ENCODE measurements around the gene MAML2.
A peak's percentile ranks its signal among the peaks of the same experiment; 100 is the strongest.
"Not testable (repeated sequence)": the region's sequence is repeated elsewhere in the genome, so short reads cannot be mapped to it uniquely, and the experiment has no call there.

The MAML2 gene

DNA sequence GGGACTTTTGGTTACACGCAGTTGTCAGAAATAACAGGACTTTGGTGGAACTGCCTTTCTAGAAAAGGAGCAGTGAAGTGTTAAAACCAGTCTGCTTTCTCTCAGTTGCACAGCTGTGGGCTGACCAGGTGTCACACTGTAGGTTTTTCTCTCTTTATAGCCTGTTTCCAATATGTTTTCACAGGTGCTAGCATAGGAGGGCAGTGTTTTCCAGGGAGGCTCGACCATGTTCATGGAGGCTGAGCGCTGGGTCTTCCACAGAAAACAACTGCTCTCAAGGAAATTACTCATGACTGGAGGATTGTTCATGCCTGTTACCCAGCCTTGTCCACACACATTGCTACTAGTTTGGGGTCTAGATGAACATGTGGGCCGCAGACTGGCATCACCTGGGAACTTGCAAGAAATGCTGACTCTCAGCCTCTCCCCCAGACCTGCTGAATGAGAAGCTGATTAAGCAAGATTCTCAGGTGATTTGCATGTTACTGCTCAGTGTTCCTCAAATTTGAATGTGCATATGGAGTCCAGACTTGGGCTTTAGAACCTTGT is 157.7 kb downstream of the MAML2 start:
- DNase-seq (ENCODE audit: low spot score), result no peak

DNA sequence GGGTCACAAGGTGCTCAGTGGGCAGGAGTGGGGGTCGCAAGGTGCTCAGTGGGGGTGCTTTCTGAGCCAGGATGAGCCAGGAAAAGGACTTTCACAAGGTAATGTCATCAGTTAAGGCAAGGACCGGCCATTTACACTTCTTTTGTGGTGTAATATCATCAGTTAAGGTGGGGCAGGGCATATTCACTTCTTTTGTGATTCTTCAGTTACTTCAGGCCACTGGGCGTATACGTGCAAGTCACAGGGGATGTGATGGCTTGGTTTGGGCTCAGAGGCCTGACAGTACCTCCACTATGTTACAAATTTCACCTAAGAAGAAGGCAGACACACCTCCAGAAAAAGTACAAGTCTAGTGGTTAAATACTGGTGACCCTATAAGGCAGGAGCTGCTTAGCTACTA is 162.1 kb downstream of the MAML2 start:
- DNase-seq (ENCODE audit: low spot score), result not testable (repeated sequence)

DNA sequence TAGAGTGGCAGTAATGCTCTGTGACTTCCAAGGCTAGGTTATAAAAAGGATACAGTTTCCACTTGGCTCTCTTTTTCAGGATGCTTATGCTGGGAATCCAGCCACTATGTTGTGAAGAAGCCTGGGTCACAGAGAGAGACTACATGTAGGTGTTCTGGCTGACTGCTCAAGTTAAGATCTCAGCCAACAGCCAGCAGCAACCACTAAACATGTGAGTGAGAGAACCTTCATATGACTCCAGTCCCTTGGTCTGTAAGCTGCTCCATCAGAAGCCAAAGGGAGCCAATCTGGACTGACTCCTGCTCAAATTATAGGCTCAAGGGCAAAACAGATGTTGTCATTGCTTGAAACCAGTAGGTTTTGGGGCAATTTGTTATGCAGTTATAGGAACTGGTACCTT is 162.7 kb downstream of the MAML2 start:
- DNase-seq (ENCODE audit: low spot score), result no peak

DNA sequence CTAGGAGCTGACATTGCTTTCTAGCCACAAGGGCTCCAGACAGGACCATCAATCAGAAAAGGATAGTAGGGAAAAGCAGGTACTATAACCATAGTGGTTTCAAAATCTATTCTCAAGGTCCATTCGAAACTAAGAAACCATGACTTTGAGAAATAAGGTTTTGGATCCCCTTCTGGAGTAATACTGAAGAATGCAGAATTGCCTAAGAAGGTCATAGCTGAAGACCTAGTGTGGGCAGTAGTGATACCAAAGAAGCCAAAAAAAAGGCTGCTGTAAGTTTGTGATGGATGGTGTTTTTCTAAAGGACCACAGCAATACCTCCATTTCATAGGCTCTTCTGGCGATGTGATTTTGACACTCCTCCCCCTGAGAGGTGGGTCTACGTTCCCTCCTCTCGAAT is 163.1 kb downstream of the MAML2 start:
- no peak for DNase-seq (ENCODE audit: low spot score)

DNA sequence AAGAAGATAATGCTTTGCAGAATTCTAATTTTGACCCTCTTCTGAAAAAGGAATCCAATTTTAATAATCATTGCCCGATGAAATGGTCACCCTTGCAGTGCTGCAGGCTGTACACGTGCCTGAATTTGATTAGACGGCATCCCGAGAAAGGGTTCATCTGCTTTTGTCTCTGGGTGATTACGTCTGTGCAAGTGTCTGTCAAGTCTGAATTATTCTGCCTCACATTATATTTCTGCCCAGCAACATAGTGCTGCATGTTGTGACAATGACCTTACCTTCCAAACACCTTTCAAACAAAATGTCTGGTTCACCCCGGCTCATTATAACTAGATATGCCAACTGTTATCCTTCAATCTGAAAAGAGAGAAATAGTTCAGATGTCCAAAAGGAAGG is 164.1 kb downstream of the MAML2 start:
- DNase-seq (ENCODE audit: low spot score), result no peak

DNA sequence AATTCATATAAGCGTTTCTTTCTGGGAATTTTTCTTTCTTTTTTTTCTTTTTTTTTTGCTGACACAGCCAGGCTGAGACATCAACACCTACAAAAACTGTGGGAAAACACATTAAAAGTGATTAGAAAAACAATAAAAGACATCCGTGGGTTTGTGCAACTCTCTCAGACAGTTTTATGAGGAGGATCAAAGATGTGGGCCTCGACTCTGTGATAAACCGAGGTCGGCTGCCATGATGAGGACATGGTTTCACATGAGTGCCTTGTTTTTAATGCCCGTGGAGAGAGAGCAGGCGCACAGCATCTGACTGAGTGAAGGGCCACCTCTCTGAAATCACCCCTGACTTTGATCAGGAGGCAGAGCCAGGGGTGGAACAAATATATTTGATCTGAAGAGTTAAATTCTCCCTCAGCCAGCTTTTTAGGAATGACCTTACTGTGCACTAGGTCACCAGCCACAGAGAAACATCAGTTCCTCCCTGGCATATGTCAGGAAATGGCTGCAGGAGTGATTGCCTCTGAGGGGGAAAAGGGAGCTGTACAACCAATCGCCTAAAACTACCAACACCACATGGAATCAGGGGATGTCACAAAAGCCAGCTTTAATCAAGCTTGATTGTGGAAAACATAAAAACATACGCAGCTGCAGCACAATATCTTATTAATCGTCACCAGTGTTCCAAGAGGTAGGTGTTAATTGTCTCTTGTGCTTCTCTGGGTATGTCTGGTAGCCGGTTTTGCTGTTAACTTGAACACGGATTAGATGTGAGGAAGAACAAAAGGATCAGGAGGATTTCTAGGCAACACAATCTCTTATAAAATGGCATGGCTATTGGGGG is 164.7 kb downstream of the MAML2 start:
- no peak for DNase-seq (ENCODE audit: low spot score)

DNA sequence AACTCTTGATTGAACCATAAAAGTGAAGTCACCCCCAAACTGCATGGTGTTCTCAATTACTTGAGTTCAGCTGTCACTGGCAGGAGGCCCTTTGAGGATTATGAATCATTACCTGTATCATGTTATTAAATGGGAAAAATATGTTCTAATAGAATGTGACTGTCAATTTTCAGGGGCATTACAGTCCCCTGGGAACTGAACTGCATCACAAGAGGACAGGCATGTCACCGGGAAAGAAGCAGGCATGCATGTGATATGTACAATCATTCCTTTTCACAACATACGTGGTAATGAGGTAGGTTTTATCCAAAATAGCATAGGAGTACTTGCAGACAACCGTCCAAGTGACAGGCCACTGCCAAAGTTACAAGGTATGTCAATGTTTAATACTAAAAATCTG is 165.8 kb downstream of the MAML2 start:
- DNase-seq (ENCODE audit: low spot score), result no peak

DNA sequence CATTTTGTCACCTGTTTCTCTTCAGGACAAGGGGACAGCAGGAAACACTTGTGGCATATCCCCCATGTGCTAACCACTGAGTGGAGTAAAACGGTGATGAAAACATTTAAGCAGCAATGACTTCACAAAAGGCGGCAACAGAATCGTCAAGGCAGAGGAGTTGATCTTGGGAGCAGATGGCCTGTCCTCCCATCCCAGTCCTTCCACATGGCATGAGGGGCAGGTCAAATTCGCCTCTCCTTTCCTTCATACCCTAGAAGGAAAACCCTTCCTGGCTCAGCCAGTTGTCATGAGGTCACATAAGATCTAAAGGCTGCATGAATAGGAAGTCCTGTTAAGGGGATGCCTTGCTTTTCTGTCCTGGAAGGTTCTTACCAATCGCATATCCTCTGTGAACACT is 169.1 kb downstream of the MAML2 start:
- no peak for DNase-seq (ENCODE audit: low spot score)

DNA sequence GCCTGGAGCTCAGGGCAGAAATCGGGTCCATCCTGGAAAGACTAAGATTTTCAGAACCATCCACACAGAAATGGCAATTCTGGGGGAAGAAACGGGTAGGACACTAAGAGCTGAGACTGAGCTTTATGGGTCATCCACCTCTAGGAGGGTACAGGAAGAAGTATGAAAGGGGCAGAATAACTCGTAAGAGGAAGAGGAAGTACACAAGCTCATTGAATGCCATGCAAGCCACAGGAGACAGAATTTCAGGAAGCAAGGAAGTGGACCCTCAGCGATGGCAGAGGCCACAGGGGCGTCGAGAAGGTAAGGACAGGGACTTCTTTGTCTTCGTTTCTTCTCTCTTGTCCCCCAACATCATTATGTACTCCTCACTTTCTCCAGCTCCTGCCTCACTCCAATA is 169.6 kb downstream of the MAML2 start:
- no peak for DNase-seq (ENCODE audit: low spot score)

DNA sequence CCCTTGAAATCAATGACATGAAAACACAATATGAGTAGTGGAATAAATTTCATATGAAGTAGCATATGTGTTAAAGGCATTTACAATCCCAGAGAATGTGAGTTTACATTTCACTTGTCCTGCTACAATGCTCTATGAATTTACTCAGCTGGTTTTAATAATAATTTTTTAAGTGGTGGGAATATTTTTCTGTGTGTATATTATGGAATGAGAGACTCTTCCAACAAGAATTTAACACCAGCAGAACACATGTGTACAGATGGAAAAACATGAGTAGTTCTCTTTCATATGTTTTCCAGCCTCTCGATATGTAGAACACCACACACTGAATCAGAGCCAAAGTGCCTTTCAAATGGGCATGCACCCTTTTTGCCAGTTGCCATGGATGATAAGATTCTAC is 170.4 kb downstream of the MAML2 start:
- no peak for DNase-seq (ENCODE audit: low spot score)

DNA sequence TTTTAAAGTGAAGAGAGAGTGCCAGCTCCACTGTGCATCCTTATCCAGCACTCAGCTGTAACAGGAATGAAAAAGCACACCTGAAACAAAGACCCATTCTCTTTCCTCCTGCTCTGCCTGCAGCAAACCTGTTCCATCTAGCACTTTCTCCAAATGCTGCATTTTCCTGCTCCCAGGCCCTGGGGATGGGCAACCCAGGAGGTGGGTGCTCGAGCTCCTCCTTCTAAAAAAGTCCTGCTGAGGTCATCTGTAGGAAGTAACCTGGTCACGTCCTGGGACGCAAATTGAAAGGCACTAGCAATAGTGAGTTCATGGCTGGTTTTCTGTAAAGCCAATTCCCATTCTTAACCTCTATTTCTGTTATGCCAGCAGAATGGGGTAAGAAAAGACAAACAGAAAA is 173.7 kb downstream of the MAML2 start:
- DNase-seq (ENCODE audit: low spot score), result no peak

DNA sequence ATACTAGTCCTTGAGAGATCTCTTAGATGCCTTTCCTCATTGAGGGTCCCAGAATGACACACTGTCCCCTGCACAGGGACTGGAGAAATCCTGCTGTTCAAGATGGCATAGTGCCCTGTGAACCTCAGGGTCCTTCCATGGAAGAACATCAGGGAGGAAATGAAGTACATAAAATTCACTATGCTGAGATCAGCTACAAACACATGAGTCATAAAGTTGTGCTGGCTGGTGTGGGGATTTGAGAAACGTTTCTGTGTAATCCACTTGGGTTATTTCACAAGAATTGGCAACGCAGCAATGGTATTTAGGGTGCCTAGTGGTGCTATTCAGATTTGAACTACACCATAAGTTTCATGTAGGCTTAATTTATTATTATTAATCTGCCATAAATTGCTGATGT is 174.4 kb downstream of the MAML2 start:
- peak; percentile 33 for DNase-seq (ENCODE audit: low spot score)

DNA sequence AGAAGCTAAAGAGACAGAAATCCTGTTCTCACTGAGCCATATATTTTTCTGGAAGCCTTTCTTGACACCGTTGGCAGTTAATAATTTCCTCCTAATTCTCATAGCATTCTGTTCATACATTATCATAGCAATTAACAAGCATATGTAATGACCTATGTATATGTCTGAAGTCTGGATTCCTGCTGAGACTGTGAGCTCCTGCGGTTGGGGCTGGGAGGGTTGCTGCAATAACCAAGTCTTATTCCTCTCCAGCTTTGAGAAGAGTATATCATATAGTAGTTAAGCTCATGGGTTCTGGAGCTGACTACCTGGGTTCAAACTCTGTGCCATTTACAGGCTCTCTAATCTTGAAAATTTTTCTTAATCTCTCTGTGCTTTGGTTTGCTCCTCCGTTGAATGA is 175.2 kb downstream of the MAML2 start:
- no peak for DNase-seq (ENCODE audit: low spot score)

DNA sequence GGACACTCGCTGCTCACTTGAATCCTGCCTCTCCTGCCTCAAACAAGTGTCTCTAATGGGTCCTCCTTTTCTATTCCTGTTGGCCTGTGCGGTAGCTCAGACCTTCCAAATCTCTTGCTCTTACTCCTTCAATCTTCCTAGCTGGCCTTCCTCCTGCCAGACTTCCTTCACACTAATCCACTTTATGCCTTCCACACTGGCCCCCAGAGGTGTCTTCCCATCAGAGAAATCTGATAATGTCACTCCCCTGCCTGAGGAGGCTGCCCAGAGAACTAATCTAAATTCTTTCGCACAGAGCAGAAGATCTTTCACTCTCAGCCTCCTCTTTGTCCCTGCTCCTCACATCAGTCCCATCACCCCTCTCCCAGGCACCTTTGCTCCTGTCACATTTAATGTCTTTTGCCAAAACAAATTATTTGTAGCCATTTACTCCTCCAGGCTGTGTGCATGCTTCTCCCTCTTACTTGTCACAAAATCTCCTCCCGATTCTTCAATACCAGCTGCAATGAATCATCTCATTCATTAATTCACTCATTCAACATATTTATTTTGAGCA is 175.7 kb downstream of the MAML2 start:
- DNase-seq (ENCODE audit: low spot score), result no peak

DNA sequence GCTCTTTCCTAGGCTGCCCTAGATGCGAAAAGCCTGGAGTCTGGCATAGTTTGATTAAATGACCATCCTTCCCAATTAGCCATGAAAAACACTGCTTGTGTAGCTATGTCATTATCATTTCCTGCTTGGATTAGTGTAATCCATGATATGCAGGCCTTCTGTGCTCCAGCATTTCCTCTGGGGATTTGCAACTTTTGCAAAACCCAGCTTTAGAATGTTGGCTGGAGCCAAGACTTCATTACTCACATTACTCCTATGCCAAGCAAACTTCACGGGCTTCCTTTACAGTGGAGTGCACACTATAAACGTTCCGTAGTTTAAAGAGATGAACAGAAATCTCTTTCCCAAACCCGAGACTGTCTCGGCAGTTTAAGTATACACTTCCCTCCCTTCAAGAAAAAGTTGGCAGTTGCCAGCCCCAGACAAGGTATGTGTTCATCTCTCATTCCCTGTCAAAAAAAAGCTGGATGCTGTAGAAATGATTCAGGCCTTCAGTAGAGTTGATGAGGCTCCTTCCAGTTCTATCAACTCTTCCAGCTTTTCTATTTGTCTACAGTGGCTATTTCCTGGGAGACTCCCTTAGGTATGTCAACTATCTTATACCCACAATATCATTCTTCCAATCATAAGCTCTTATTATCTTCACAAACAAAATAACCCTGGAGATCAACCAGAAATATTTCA is 180.0 kb downstream of the MAML2 start:
- no peak for DNase-seq (ENCODE audit: low spot score)

DNA sequence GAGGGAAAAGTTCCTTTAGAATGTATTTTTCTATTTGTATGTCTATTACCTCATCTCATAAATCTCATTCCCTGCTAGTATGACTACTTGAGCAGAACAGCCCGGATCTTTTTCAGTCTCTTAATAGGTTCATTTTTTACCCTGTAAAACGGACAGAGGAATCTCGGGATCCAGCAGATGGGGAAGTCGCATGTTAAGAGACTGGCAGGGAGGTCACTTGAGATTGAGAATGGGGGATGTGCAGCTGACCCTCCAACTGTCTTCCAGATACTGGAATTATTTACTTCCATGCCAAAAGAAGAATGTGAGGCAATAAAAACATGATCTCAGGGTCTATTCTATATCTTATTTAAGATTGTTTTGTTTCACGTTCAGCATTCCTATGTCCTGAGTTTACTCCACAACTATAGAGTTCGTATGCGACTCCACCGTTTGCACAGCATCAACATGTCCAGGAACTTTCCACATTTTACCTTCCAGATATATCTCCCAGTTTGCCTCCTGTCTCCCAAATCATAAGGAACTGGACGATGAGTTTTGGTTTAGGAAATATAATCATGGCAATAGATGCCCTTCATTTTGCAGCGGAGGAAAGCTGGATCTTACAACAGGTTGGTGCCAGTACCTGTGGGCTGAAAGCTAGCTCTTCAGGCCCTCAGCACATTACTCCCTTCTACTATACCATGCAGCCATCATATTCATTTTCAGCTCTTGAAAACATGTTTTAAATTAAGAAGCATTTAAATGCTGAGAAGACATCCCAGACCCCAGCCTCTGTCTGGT is 181.5 kb downstream of the MAML2 start:
- no peak for DNase-seq (ENCODE audit: low spot score)

DNA sequence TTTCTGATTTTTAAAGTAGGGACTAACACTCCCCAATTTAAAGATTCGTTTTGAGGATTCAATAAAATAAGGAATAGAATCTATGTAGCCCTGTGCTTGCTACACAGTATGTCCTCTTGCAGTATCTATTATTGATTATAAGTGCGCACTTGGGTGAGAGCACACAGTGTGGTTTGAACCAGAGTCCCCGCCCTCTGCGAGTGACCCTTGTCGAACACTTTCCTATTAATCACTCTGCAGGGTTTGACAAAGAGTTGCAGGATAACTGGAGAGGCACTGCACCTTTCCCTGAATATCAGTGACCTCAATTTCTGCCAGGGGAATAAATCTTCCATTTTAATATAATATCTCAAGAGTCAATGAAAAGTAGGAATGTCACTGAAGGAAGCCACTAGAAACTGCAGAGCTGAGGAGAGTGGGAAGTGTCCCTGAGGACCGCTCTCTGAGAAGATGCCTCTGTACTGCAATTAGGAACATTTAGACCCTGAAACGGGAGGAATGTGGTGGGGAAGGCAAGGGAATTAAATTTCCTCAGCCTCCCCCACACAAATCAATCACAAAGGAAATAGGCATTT is 182.2 kb downstream of the MAML2 start:
- DNase-seq (ENCODE audit: low spot score), result no peak

DNA sequence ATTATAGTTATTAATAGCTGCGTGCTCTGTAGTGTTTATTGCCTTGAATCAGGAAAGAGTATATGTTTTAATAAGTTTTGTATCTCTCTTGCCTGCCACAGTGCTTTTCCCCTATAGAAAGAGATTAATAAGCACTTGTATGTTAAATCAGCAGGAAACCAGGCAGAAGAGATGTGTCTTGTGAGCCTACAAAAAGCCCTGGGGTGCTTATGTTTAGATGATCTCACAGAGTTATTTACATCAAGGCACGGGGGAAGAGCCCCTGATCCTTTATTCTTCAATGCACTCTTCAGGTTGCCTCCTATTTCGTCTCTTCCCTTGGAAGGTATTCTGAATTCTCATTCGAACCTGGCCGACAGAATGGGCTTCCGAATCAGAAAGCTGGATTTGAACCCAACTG is 183.0 kb downstream of the MAML2 start:
- no peak for DNase-seq (ENCODE audit: low spot score)

DNA sequence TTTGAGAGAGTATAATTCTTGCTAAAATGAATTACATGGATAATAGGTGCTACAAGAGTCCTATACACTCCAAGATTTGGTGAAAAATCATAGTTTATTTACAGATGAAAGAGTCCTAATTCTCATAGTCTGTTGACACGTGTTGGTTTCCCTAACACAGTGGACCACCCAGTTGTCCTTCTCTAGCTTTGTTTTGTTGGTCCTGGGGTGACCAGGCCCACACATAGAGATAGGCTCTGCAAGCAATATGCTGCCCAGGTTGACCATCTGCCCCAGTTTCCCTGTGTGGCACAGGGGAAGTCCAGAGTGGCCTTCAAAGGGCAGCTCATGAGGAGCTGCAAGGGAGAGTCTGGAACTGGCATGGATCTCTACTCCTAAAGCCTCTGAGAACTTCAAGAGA is 184.9 kb downstream of the MAML2 start:
- no peak for DNase-seq (ENCODE audit: low spot score)

DNA sequence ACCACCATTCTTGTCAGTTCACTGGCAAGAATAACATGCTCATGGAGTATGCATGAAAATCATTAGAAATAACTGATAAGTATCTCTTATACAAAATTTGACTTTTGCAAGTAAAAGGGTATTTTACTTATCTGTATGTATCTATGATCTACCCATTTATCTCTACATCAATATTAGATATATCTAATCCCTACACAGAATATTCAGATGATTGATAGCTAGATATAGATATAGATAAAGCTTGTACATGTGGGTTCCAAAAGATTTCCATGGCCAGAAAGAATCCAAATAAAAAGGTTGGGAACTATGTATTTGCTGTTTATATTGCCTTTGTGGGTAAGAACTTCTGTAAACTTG is 185.5 kb downstream of the MAML2 start:
- DNase-seq (ENCODE audit: low spot score), result no peak

DNA sequence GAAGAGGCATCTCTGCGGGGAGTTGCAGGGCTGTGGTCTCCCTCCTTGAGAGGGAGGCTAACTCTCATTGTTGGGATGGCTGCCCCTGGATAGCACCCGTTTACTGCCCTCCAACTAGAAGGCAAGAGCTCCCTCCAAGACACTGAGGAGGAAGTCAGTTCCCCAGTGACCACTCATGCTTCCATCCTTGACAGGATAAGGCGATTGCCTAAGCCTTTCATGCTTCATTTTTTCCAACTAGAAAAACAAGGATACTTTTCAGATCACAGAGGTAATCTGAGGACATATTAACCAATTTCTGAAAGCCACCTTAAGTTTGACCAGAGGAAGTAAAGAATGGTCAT is 186.6 kb downstream of the MAML2 start:
- DNase-seq (ENCODE audit: low spot score), result no peak
